ENCODE measurements around the gene MBOAT1.

MBOAT1 gene

GRCh38 chr6:20233007-20233730, 20.9 kb upstream of the MBOAT1 start:
- no peak for DNase-seq

DNA sequence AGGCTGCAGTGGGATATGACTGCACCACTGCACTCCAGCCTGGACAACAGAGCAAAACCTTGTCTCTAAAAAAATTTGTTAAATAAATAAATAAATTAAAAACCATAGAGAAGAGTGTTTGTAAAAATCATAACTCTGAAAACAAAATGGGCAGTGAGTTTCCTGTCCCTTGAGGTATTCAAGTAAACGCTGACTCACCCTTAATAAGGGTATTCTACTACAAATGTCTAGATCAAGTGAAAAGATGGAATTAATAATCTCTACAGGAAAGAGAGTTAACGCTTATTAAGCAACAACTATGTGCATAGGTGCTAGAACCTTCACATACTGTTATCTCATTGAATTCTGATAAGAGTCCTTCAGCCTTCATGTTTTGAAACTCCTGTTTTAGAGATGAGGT, 19.9 kb upstream of the MBOAT1 start:
- no peak for DNase-seq

DNA sequence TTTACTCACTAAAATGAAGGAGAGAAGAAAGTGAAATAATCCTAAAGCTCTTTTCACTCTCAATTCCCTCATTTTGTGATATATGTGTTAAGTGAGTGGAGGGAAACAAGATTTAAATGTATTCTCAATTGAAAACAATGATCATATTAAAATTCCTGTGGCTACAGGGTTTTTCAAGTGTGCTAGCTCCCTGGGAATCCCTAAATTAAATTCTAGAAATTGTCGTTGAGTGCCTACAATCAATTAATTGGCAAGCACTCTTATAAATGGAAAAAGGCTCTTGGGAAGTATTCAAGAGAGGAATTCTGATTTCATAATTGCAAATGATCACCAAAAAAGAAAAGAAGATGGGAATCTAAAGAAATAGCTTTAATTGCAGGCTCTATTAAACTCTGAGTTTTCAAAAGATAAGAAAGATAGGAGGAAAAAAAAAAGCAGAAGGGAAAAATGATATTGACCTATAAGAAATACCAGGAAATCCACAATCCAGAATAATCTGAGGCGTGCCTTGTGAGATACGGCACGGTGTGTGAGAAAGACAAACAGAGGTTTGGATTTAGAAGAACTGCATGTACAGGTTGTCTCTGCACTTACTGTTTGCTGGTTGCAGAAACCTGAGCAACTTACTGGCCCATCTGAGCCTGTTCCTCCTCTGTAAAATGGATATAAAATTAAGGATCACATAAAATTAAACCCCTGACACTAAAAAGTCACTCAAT, 18.3 kb upstream of the MBOAT1 start:
- no peak for DNase-seq

GRCh38 chr6:20229881-20230280, 17.6 kb upstream of the MBOAT1 start:
- no peak for DNase-seq

DNA sequence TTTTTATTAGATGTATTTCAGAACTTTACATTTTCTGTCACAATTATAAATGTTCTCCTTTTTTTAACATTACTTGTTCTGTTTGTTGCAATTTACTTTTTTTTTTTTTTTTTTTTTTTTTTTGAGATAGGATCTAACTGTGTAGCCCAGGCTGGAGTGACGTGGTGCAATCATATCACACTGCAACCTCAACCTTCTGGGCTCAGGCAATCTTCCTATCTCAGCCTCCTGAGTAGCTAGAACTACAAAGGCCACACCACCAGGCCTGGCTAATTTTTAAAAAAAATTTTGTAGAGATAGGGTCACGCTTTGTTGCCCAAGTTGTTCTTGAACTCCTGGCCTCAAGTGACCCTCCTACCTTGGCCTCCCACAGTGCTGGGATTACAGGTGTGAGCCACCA, 15.1 kb upstream of the MBOAT1 start:
- no peak for DNase-seq

DNA sequence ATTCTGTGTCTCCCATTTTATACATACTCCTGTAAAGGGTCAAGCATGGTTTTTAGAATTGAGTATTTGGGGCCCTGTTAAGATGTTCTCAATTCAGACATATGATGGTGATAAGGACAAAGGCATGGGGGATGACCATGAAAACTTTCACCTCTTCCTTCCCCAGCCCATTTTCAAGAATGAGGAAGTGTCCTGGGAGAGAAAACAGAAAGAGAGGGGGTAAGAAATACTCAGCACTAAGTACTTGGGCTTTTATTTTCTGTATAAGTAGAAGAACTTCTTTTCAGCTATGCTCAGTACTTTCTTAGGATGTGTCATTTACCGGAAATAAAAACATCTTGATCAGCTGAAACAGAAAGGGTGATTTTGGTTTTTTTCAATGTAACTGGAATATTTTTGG, 10.9 kb upstream of the MBOAT1 start:
- DNase-seq: no peak

DNA sequence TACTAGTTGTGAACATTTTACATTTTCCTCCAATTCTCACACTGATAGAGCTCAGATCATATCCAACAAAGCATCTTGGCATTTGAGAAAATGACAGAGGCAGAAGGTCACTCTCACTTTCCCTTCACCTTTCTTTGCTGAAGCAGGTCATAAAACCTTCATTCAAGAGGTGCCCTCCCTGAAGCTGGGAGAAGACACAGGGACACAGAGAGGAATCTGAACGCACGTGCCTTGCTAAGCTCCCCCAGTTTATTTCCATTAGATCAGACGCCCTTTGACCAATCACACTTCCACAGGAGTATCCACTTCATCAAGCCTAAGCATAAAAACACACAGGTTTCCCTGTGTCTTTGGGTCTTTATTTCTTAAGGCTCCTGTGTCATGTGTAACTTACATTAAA, 9.2 kb upstream of the MBOAT1 start:
- no peak for DNase-seq

DNA sequence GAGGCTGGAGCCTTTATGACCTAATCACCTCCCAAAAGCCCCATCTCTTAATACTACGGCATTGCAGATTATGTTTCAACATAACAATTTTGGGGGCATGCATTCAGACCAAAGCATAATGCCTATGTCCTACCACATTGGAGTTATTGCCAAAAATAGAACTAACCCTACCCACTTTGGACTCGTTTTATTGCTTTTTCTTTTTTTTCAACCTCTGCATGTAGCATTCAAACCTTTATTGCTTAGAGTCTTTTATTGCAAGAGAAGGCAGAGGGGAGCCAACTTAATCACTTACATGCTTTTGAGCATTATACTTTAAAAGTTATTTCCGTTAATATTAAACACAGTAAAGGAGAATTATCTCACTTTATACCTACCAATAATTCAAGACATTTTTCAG, 8.1 kb upstream of the MBOAT1 start:
- DNase-seq: no peak

DNA sequence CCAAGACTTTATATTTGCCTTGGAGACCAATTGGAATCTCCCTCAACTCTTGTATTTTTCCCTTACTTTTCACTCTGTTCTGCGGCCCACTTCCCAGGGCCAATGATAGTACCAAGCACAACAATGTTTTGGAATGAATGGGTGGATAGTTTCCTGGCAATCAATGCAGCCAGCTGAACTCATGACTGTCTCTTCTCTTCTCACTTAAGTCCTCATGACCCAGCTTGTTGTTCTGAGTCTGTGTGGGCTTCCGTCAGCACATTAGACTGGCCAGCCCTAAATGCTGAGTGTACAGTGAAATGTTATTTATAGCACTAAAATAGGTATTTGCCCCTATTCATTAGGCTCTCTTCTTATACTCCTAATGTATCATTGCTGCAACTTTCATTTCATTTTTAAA, 5.6 kb upstream of the MBOAT1 start:
- no peak for DNase-seq

DNA sequence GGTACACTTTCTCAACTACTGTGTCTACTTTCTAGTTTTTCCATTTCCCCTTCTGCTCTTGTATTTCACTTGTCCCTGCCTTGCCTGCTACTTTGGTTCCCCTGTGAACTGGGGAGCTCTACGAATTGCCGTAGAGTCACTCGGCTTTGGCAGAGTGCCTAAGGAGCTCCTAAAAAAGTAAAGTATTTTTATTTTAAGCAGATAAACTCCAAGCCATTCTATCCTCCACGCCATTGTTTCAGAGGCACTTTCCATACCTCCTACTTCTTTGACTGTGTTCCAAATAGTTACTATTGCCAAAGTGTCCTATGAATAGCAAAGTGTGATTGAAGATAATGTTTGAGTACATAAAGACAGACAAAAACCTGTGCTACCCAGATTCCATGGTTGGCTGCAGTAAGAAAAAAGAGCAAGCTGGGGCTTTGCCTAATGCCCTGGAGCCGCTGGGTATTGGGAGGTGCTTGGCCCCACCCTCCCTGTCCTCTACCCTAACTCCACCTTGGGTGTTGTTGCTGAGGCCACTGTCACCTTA, 5.1 kb upstream of the MBOAT1 start:
- DNase-seq: no peak

GRCh38 chr6:20215310-20215709, 3.0 kb upstream of the MBOAT1 start:
- DNase-seq: no peak

GRCh38 chr6:20213271-20213798, 1.1 kb upstream of the MBOAT1 start:
- peak; percentile 63 for DNase-seq

DNA sequence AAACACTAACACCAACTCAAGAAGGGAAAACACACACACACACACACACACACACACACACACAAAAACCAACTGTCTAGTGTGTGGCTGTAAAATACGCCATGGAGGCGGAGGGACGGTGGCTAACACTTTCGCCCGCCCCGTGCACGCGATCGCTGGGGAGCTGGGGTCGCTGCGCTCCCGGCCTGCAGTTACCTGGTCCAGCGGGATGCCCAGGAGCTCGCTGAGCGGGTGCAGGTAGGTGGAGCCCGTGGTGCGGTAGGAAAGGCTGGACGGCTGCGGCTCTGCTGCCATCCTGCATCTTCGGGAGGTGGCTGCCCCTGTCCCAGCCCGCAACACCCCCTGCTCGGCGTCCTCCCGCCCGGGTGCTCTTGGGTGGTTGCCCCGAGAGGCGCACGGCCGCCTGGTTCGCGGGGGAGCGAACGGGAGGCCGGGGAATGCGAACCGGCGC, 303 bp downstream of the MBOAT1 start:
- DNase-seq: no peak

- no peak for DNase-seq
Observed at GRCh38 chr6:20211037-20211940, 980 bp downstream of the MBOAT1 start.

- no peak for DNase-seq
Observed at GRCh38 chr6:20210158-20210557, 2.1 kb downstream of the MBOAT1 start.

DNA sequence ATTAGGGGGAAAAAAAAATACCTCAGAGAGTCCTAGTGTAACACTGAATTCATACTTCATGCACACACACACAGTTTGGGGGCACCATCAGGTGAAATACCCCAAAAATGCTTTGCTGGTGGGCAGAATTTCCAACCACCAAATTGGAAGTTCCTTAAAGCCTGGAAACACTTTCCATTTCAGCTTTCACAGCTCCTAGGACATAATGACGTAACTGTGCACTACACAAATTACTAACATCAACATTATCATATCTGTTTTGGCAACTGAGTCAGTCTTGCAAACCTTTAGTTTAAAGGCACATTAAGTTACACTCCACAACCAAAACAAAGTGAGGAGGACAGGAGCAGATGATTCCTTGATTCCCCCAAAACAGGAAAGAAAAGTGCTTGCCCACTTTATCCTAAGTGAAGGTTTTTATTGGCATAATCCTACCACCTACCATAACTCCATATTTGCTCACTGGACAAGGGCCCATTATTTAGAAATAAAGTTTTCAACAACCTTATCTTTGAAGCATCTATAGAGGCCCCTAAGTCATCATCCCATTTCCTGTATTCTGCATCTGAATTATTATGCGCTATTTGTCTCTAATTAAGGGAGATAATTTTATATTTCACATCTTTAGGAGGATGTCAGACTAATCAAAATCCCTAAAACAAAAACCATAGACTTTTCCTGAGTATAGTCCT, 3.4 kb downstream of the MBOAT1 start:
- DNase-seq: no peak

- DNase-seq: peak; percentile 39
Observed at GRCh38 chr6:20207088-20207418, 5.2 kb downstream of the MBOAT1 start.

DNA sequence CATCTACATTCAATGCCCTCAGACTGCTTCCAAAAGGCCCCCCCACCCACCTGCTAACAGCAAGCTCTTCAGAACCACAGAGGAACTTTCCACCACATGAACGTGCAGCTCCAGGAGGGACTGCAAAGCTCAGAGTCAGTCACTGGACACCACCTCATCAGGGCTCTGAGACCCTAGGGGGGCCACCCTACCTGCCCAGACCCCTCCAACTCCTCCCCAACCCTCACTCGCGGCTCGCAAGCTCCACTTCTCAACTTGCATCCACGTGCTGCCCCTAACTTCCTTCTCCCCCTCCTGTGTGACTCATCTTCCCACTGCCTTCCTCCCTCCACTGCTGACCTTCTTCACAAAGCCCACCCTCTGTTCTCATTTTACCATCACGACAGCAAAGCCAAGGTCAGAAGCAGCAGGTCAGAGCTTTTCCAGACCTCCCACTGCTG, 6.5 kb downstream of the MBOAT1 start:
- no peak for DNase-seq

- DNase-seq: peak; percentile 13
Observed at GRCh38 chr6:20204512-20204894, 7.8 kb downstream of the MBOAT1 start.

GRCh38 chr6:20203561-20204511, 8.4 kb downstream of the MBOAT1 start:
- DNase-seq: no peak

- DNase-seq: no peak
Observed at GRCh38 chr6:20202699-20203302, 9.5 kb downstream of the MBOAT1 start.

All from GF-D8 (cell line).